Measurements from ENCODE around the gene NUFIP2.

- TF ChIP-seq CTCF (IDR thresholded peaks at IDR 0.05; ENCODE audit: low read depth, low read length, poor library complexity, severe bottlenecking): no peak
- TF ChIP-seq EZH2phosphoT487 (IDR thresholded peaks at IDR 0.05; ENCODE audit: borderline replicate concordance, low read length): no peak
Observed at GRCh38 chr17:29207975-29208374, 86.0 kb downstream of the NUFIP2 start.
